ENCODE measurements around the gene C1QTNF7. TPM values are rescaled to one million over a fixed set of nuclear protein-coding genes. Genes with fewer than 3 reads are reported as not detected.

C1QTNF7 gene, protein sequence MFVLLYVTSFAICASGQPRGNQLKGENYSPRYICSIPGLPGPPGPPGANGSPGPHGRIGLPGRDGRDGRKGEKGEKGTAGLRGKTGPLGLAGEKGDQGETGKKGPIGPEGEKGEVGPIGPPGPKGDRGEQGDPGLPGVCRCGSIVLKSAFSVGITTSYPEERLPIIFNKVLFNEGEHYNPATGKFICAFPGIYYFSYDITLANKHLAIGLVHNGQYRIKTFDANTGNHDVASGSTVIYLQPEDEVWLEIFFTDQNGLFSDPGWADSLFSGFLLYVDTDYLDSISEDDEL
- total RNA-seq, result 0.59 and 0.91 TPM in 2 replicates

DNA sequence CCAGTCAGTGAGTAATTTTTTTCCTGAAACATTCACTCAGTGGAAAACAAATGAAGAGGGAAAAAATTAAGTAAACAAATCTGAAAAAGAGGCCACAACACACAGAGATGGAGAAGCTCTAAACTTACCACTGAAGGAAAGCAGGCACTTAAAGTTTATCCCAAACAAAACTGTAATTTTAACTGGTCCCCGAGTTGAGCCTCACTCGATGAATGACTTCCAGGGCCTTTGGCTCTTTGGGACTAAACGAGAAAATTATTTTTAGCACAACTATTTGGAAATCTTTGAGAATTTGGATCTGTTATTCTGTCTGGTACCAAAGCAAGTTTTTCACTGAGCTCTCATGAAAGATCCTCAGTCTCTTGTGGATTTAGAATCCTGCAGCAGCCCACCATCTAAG, at the start of gene C1QTNF7:
Gene C1QTNF7, plus strand, starts transcription at position 333 of the 400 bp plus-strand sequence. CDS start 7,711 bp downstream, outside the sequence.

DNA sequence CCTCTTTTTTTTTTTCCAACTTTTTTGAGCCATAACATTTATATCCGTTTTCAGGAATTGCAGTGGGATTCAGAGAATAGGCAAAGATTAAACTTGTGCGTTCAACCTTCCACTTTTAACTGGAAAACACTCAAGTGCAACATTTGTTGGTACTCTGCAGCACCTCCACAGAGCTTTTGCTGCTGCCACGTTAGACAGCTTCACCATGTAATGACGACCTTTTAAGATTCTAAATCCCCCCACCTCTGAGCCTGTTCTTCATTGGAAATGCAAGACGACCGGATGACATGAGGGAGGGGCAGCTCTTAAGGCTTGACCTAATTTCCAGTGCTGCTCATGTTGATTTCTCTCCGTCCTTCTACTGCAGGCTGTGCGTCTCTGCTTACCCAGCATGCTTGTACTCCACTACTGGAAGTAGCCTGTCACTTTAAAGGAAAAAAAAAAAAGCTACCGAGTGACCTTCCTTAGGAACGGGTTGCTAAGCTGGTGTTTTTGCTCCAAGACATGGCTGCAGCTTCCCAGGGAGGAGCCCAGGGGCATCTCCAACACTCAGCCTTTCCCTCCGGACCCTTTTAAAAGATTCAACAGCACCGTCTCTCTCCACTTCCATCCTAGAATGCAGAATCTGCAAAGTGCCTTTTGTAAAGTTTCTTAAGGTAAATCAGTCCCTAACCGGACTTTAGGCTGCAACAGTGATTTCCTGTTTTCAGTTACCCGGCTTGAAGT, 41.7 kb downstream of the C1QTNF7 start, which contains the start of gene CC2D2A:
Gene CC2D2A, plus strand, starts transcription at position 481 of the 726 bp plus-strand sequence. CDS start 6,051 bp downstream, outside the sequence.

Other genes starting within 250 kb of the C1QTNF7 start
- gene CC2D2A, start 41.8 kb downstream of the C1QTNF7 start, total RNA-seq, result 15.2 and 21.2 TPM in 2 replicates
- gene FBXL5, start 227.3 kb downstream of the C1QTNF7 start, total RNA-seq, result 83.7 and 125 TPM in 2 replicates